ENCODE measurements around the gene HTD2. TPM values are rescaled to one million over a fixed set of nuclear protein-coding genes. Genes with fewer than 3 reads are reported as not detected.

The HTD2 gene
- total RNA-seq, 1 experiment from 2014 or later, result 8.2 TPM

DNA sequence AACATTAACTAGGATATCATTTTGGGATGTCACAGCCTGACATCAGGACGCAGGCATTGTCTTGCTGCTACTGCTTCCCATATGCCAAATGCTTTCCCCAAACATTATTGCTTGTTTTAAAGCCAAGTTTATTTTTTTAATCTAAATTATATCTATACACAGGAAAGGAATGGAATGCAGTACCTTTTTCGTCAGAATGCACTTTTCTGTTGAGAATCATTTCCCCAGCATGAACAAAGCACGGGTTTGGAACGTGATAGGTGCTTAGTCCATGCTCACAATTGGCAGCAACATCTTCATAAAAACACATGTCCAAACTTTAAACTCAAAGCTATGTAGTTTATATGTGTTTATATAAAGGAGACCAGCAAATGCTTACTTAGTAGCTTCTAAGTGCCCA is 52.5 kb downstream of the HTD2 start:
- Mint-ChIP-seq H3K4me3 (ENCODE audit: unreplicated experiment) (no peak overlapping the region), H3K27ac (ENCODE audit: unreplicated experiment) (no peak overlapping the region), H3K36me3 (ENCODE audit: insufficient read depth, unreplicated experiment) (no peaks in the 10 kb centered on the region), H3K27me3 (ENCODE audit: insufficient read depth, unreplicated experiment) (no peaks in the 10 kb centered on the region), H3K9me3 (ENCODE audit: unreplicated experiment) (no peaks in the 10 kb centered on the region), H3K4me1 (ENCODE audit: low read depth, unreplicated experiment) (no peaks in the 10 kb centered on the region)
- intact Hi-C loops (cut with micrococcal nuclease; ENCODE audit: unreplicated experiment), result no loop called here
- POLR2A ChIA-PET, result no interaction called here
- TF ChIP-seq, protein P1, sequence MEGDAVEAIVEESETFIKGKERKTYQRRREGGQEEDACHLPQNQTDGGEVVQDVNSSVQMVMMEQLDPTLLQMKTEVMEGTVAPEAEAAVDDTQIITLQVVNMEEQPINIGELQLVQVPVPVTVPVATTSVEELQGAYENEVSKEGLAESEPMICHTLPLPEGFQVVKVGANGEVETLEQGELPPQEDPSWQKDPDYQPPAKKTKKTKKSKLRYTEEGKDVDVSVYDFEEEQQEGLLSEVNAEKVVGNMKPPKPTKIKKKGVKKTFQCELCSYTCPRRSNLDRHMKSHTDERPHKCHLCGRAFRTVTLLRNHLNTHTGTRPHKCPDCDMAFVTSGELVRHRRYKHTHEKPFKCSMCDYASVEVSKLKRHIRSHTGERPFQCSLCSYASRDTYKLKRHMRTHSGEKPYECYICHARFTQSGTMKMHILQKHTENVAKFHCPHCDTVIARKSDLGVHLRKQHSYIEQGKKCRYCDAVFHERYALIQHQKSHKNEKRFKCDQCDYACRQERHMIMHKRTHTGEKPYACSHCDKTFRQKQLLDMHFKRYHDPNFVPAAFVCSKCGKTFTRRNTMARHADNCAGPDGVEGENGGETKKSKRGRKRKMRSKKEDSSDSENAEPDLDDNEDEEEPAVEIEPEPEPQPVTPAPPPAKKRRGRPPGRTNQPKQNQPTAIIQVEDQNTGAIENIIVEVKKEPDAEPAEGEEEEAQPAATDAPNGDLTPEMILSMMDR (IDR thresholded peaks at IDR 0.05; ENCODE audit: insufficient read depth in 1 of 2, low read depth in 1 of 2, low read length in 1 of 2, severe bottlenecking in 1 of 2, unreplicated experiment in 1 of 2), result no peak
- no peak for DNase-seq
- CTCF ChIA-PET, result no interaction called here
- no TSS peak for BruUV-seq (replicated peaks)
- Histone ChIP-seq H3K9me3 (no peaks in the 10 kb centered on the region), H3K27me3 (replicated peaks; ENCODE audit: control insufficient read depth, insufficient read depth, low read length) (no peaks in the 10 kb centered on the region), H3K4me1 (no peaks in the 10 kb centered on the region), H3K36me3 (ENCODE audit: control insufficient read depth, insufficient read depth, low read length) (no peaks in the 10 kb centered on the region), H3K4me3 (ENCODE audit: low read depth, low read length) (no peak overlapping the region)

DNA sequence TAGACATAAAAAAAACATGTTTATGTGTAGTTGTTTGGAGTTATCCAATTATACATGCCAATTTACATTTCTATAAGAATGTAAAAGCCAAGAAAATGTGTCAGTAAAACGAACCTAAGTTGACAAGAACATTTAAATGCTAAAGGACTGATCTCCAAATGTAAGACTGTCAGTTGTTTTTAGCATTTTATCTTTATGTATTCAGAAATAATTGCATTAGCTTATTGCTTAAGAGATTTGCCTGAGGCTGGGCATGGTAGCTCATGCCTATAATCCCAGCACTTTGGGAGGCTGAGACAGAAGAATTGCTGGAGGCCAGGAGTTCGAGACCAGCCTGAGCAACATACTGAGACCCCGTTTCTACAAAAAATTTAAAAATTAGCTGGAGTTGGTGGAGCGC is 53.3 kb downstream of the HTD2 start:
- intact Hi-C loops (cut with micrococcal nuclease; ENCODE audit: unreplicated experiment), result no loop called here
- DNase-seq, result no peak
- H3K4me3 ChIP-seq (ENCODE audit: low read depth, low read length), result no peak overlapping the region
- CTCF ChIA-PET, result no interaction called here
- no peaks in the 10 kb centered on the region for H3K4me1 ChIP-seq
- Mint-ChIP-seq H3K36me3 (ENCODE audit: insufficient read depth, unreplicated experiment) (no peaks in the 10 kb centered on the region), H3K4me3 (ENCODE audit: unreplicated experiment) (no peak overlapping the region), H3K27me3 (ENCODE audit: insufficient read depth, unreplicated experiment) (no peaks in the 10 kb centered on the region), H3K27ac (ENCODE audit: unreplicated experiment) (no peak overlapping the region), H3K9me3 (ENCODE audit: unreplicated experiment) (no peaks in the 10 kb centered on the region), H3K4me1 (ENCODE audit: low read depth, unreplicated experiment) (no peaks in the 10 kb centered on the region)
- no peaks in the 10 kb centered on the region for H3K36me3 ChIP-seq (ENCODE audit: control insufficient read depth, insufficient read depth, low read length)
- H3K27me3 ChIP-seq (replicated peaks; ENCODE audit: control insufficient read depth, insufficient read depth, low read length), result no peaks in the 10 kb centered on the region
- POLR2A ChIA-PET, result no interaction called here
- TF ChIP-seq, protein P1 (IDR thresholded peaks at IDR 0.05; ENCODE audit: insufficient read depth in 1 of 2, low read depth in 1 of 2, low read length in 1 of 2, severe bottlenecking in 1 of 2, unreplicated experiment in 1 of 2), result no peak
- no TSS peak for BruUV-seq (replicated peaks)
- no peaks in the 10 kb centered on the region for H3K9me3 ChIP-seq

DNA sequence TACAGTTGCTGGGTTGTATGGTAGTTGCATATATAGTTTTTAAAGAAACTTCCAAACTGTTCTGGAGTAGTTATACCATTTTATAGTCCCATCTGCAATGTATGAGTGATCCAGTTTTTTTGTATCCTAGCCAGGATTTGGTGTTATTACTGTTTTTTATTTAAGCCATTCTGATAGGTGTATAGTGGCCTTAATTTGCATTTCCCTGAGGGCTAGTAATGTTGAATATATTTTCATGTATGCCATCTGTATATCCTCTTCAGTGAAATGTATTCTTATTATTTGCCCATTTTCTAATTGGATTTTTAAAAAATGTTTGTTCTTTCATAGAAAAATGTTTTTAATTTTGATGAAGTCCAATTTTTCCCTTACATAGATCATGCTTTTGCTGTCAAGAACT is 55.5 kb downstream of the HTD2 start:
- ChIA-PET CTCF (interaction anchor here (0.7 kb wide), 1 partner anchor 25 kb away, joined by 4 read pairs; no protein-coding TSS in a partner anchor), POLR2A (no interaction called here)
- H3K9me3 ChIP-seq, result no peaks in the 10 kb centered on the region
- no peak for DNase-seq
- no peaks in the 10 kb centered on the region for H3K4me1 Mint-ChIP-seq (ENCODE audit: low read depth, unreplicated experiment)
- H3K36me3 Mint-ChIP-seq (ENCODE audit: insufficient read depth, unreplicated experiment), result no peaks in the 10 kb centered on the region
- H3K4me3 ChIP-seq (ENCODE audit: low read depth, low read length), result no peak overlapping the region
- TF ChIP-seq, protein P1 (IDR thresholded peaks at IDR 0.05; ENCODE audit: insufficient read depth in 1 of 2, low read depth in 1 of 2, low read length in 1 of 2, severe bottlenecking in 1 of 2, unreplicated experiment in 1 of 2), result no peak
- no peaks in the 10 kb centered on the region for H3K27me3 ChIP-seq (replicated peaks; ENCODE audit: control insufficient read depth, insufficient read depth, low read length)
- H3K4me3 Mint-ChIP-seq (ENCODE audit: unreplicated experiment), result no peak overlapping the region
- BruUV-seq (replicated peaks), result no TSS peak
- H3K4me1 ChIP-seq, result no peaks in the 10 kb centered on the region
- intact Hi-C loops (cut with micrococcal nuclease; ENCODE audit: unreplicated experiment), result no loop called here
- H3K36me3 ChIP-seq (ENCODE audit: control insufficient read depth, insufficient read depth, low read length), result no peaks in the 10 kb centered on the region
- no peaks in the 10 kb centered on the region for H3K9me3 Mint-ChIP-seq (ENCODE audit: unreplicated experiment)
- no peaks in the 10 kb centered on the region for H3K27me3 Mint-ChIP-seq (ENCODE audit: insufficient read depth, unreplicated experiment)
- no peak overlapping the region for H3K27ac Mint-ChIP-seq (ENCODE audit: unreplicated experiment)
